RWPE2 (cell line): Measurements from ENCODE around the gene NUP133.
"Not testable (repeated sequence)": the region's sequence is repeated elsewhere in the genome, so short reads cannot be mapped to it uniquely, and the experiment has no call there.

Experiments used
- ATAC-seq: fragments of 200-7000 bp; cut with Tn5 transposase; 3 replicates; pipeline ENCODE4 v1.9.1; 2021; ENCODE audit warnings: low read depth
- DNase-seq: peaks from one replicate; pipeline ENCODE4 v3.0.0-alpha.2; 2020; ENCODE audit warnings: low spot score
- H3K27ac ChIP-seq: fragments of 450-650 bp; 2 replicates; pipeline ENCODE4 v1.5.1; 2017; ENCODE audit warnings: mild to moderate bottlenecking; ENCODE audit not compliant: poor library complexity, severe bottlenecking
- H3K27me3 ChIP-seq: fragments of 250-450 bp; sonication (Bioruptor Pico); 2 replicates; pipeline ENCODE4 v1.5.1; 2021; ENCODE audit warnings: mild to moderate bottlenecking, moderate library complexity; ENCODE audit not compliant: insufficient read depth, poor library complexity, severe bottlenecking
- H3K36me3 ChIP-seq: fragments of 250-450 bp; sonication (Bioruptor Pico); 2 replicates; pipeline ENCODE4 v1.5.1; 2020; ENCODE audit warnings: low read depth, mild to moderate bottlenecking, moderate library complexity
- H3K4me1 ChIP-seq: fragments of 250-450 bp; sonication (Bioruptor Pico); 2 replicates; pipeline ENCODE4 v1.5.1; 2021; ENCODE audit warnings: mild to moderate bottlenecking, moderate library complexity; ENCODE audit not compliant: insufficient read depth, poor library complexity, severe bottlenecking
- H3K4me3 ChIP-seq: fragments of 250-450 bp; sonication (Bioruptor Pico); 2 replicates; pipeline ENCODE4 v1.5.1; 2021; ENCODE audit warnings: mild to moderate bottlenecking, moderate library complexity; ENCODE audit not compliant: severe bottlenecking
- H3K9me3 ChIP-seq: fragments of 250-450 bp; sonication (Bioruptor Pico); 2 replicates; pipeline ENCODE4 v1.5.1; 2021; ENCODE audit warnings: mild to moderate bottlenecking, moderate library complexity; ENCODE audit not compliant: severe bottlenecking
- CTCF ChIP-seq: fragments of 450-650 bp; IDR thresholded peaks from one replicate; pipeline ENCODE4 v1.5.1; 2017; ENCODE audit warnings: mild to moderate bottlenecking, moderate library complexity; ENCODE audit not compliant: poor library complexity, severe bottlenecking

The NUP133 gene

GRCh38 chr1:229478852-229479251 is 29.3 kb downstream of the NUP133 start:
- DNase-seq: no peak

GRCh38 chr1:229475859-229476258 is 32.3 kb downstream of the NUP133 start:
- not testable (repeated sequence) for H3K4me1 ChIP-seq, H3K4me3 ChIP-seq, H3K36me3 ChIP-seq, ATAC-seq, DNase-seq, H3K27ac ChIP-seq, H3K9me3 ChIP-seq, H3K27me3 ChIP-seq

More at GRCh38 chr1:229478852-229479251, 29.3 kb downstream of the NUP133 start:
- Histone ChIP-seq H3K27me3 (no peaks in the 10 kb centered on the region), H3K4me1 (no peaks in the 10 kb centered on the region), H3K36me3 (peaks cover 9% of the 10 kb centered on the region; the same call in 1 of the 2 replicates), H3K27ac (no peak overlapping the region), H3K4me3 (no peak overlapping the region), H3K9me3 (no peaks in the 10 kb centered on the region)
- TF ChIP-seq CTCF: no peak
- ATAC-seq: no peak

GRCh38 chr1:229474509-229474908 is 33.6 kb downstream of the NUP133 start:
- Histone ChIP-seq H3K27me3 (no peaks in the 10 kb centered on the region), H3K27ac (no peak overlapping the region), H3K4me3 (no peak overlapping the region), H3K36me3 (peaks cover 6% of the 10 kb centered on the region; the same call in 1 of the 2 replicates), H3K4me1 (no peaks in the 10 kb centered on the region), H3K9me3 (no peaks in the 10 kb centered on the region)
- TF ChIP-seq CTCF: no peak
- ATAC-seq (no peak), DNase-seq (no peak)

- Histone ChIP-seq H3K36me3 (peaks cover 13% of the 10 kb centered on the region; the same call in 1 of the 2 replicates), H3K9me3 (no peaks in the 10 kb centered on the region), H3K4me1 (no peaks in the 10 kb centered on the region), H3K27ac (no peak overlapping the region), H3K27me3 (no peaks in the 10 kb centered on the region), H3K4me3 (no peak overlapping the region)
- ATAC-seq (no peak), DNase-seq (no peak)
- no peak for TF ChIP-seq CTCF
These were observed 37.0 kb downstream of the NUP133 start for GRCh38 chr1:229471175-229471574.

GRCh38 chr1:229470406-229471043 is 37.6 kb downstream of the NUP133 start:
- Histone ChIP-seq H3K36me3 (peaks cover 10% of the 10 kb centered on the region; the same call in 1 of the 2 replicates), H3K27ac (no peak overlapping the region), H3K4me1 (no peaks in the 10 kb centered on the region), H3K27me3 (no peaks in the 10 kb centered on the region), H3K4me3 (no peak overlapping the region), H3K9me3 (no peaks in the 10 kb centered on the region)
- no peak for TF ChIP-seq CTCF
- ATAC-seq: no peak
- DNase-seq: no peak
